Measurements from ENCODE around the gene BPIFB2. TPM values are rescaled to one million over a fixed set of nuclear protein-coding genes. Genes with fewer than 3 reads are reported as not detected.

The BPIFB2 gene
- total and polyA plus RNA-seq, 9 donors, result 0.26 TPM; not detected in 8

- Histone ChIP-seq H3K4me1 (ENCODE audit: insufficient read depth) (no peaks in the 10 kb centered on the region), H3K27me3 (no peaks in the 10 kb centered on the region), H3K4me3 (no peak overlapping the region), H3K36me3 (no peaks in the 10 kb centered on the region), H3K27ac (no peak overlapping the region), H3K9me3 (no peaks in the 10 kb centered on the region)
- intact Hi-C loops (cut with DNase I), result loop anchor here in 1 of 4 donors (10.0 kb wide), 1 partner anchor 58 kb away; no protein-coding TSS in a partner anchor
- 73 to 83% (median 82%) methylated on average over 8 of the region's 8 CpGs for WGBS, 3 donors
- TF ChIP-seq POLR2A (IDR thresholded peaks at IDR 0.05), result no peak
- no peak for TF ChIP-seq CTCF (IDR thresholded peaks at IDR 0.05)
- no peak for TF ChIP-seq EP300 (IDR thresholded peaks at IDR 0.05)
- no peak for DNase-seq
Measured at GRCh38 chr20:33006776-33007375, 628 bp upstream of the BPIFB2 start.

DNA sequence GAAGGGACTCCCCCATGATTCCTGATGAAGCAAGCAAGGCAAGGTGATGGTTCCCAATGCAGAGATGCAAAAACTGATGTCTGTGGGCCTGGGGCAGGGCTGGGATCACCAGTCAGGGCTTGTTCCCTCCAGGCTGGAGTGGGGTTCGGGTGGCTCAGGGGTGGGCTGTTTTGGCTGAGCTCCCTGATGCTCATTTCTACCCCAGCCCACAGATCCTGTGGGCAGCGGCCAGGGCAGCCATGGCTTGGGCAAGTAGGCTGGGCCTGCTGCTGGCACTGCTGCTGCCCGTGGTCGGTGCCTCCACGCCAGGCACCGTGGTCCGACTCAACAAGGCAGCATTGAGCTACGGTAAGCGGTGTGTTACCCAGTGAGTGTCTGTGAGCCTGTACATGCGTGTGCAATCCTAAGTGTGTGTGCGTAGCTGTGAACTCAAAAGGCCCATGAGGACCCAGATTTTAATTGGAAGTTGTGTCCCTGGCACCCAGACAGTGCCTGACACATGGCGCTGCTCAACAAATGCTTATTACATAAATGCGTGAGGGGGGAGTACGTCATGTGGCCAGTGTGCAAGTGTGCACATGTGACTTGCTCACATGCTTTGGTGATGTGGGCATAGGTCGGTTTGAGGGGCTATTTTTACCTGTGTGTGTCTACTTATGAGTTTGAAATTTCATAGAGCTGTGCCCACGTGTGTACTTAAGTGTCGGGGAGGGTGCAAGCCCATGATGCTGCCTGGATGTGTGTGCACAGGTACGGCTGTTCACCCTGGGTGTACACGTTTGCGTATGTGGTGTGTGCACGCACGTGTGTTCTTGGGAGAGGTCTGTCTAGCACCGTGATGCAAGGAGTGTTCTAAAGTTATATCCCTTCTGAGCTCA lies 1.1 kb downstream of the BPIFB2 start:
- no peaks in the 10 kb centered on the region for H3K36me3 ChIP-seq
- DNase-seq, result no peak
- intact Hi-C loops (cut with DNase I), result loop anchor here in 1 of 4 donors (10.0 kb wide), 1 partner anchor 56 kb away; no protein-coding TSS in a partner anchor
- no peak for TF ChIP-seq CTCF (IDR thresholded peaks at IDR 0.05)
- no peak for TF ChIP-seq EP300 (IDR thresholded peaks at IDR 0.05)
- TF ChIP-seq POLR2A (IDR thresholded peaks at IDR 0.05), result no peak
- no peaks in the 10 kb centered on the region for H3K9me3 ChIP-seq
- no peaks in the 10 kb centered on the region for H3K4me1 ChIP-seq (ENCODE audit: insufficient read depth)
- WGBS, 3 donors, result 81 to 85% (median 83%) methylated on average over 23 of the region's 23 CpGs
- H3K4me3 ChIP-seq, result no peak overlapping the region
- H3K27me3 ChIP-seq, result no peaks in the 10 kb centered on the region
- no peak overlapping the region for H3K27ac ChIP-seq

- TF ChIP-seq EP300 (IDR thresholded peaks at IDR 0.05), result no peak
- no peak for TF ChIP-seq CTCF (IDR thresholded peaks at IDR 0.05)
- TF ChIP-seq POLR2A (IDR thresholded peaks at IDR 0.05), result no peak
- no peaks in the 10 kb centered on the region for H3K36me3 ChIP-seq
- DNase-seq, result no peak
- H3K4me1 ChIP-seq (ENCODE audit: insufficient read depth), result no peaks in the 10 kb centered on the region
- intact Hi-C loops (cut with DNase I), result loop anchor here in 1 of 4 donors (10.0 kb wide), 1 partner anchor 55 kb away; no protein-coding TSS in a partner anchor
- no peak overlapping the region for H3K4me3 ChIP-seq
- WGBS, 3 donors, result 51 to 58% (median 54%) methylated on average over 18 to 19 of the region's 19 CpGs
- H3K27ac ChIP-seq, result no peak overlapping the region
- no peaks in the 10 kb centered on the region for H3K27me3 ChIP-seq
- H3K9me3 ChIP-seq, result no peaks in the 10 kb centered on the region
Measured at GRCh38 chr20:33009214-33010132, 2.0 kb downstream of the BPIFB2 start.

DNA sequence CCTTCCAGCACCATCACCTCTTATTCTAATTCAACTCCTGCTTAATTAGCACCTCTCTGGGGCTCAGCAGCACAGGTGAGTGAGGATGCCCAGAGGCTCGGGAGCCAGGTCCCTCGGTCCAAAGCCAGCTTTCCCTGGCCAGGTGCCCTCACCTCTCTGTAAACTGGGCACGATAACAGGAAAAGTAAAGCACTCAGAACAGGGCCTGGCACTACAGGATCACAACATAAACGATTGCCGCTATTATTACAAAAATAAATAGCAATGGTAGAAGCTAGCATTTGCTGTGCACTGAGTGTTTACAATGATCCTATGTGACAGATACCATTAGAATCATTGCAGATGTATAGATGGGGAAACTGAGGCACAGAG lies 2.6 kb downstream of the BPIFB2 start:
- 69 to 78% (median 76%) methylated on average over 5 of the region's 5 CpGs for whole genome bisulfite sequencing, 3 donors
- H3K4me1 ChIP-seq (ENCODE audit: insufficient read depth), result no peaks in the 10 kb centered on the region

More for the DNA sequence above, 2.6 kb downstream of the BPIFB2 start:
- H3K27me3 ChIP-seq, result no peaks in the 10 kb centered on the region
- TF ChIP-seq EP300 (IDR thresholded peaks at IDR 0.05), result no peak
- no peak for TF ChIP-seq POLR2A (IDR thresholded peaks at IDR 0.05)
- TF ChIP-seq CTCF (IDR thresholded peaks at IDR 0.05), result no peak
- no peak overlapping the region for H3K4me3 ChIP-seq
- H3K27ac ChIP-seq, result no peak overlapping the region
- DNase-seq, result no peak
- intact Hi-C loops (cut with DNase I), result no loop called here
- no peaks in the 10 kb centered on the region for H3K36me3 ChIP-seq
- H3K9me3 ChIP-seq, result no peaks in the 10 kb centered on the region
